ENCODE results near the gene CFAP99.
A peak's percentile ranks its signal among the peaks of the same experiment; 100 is the strongest.

CFAP99 gene

DNA sequence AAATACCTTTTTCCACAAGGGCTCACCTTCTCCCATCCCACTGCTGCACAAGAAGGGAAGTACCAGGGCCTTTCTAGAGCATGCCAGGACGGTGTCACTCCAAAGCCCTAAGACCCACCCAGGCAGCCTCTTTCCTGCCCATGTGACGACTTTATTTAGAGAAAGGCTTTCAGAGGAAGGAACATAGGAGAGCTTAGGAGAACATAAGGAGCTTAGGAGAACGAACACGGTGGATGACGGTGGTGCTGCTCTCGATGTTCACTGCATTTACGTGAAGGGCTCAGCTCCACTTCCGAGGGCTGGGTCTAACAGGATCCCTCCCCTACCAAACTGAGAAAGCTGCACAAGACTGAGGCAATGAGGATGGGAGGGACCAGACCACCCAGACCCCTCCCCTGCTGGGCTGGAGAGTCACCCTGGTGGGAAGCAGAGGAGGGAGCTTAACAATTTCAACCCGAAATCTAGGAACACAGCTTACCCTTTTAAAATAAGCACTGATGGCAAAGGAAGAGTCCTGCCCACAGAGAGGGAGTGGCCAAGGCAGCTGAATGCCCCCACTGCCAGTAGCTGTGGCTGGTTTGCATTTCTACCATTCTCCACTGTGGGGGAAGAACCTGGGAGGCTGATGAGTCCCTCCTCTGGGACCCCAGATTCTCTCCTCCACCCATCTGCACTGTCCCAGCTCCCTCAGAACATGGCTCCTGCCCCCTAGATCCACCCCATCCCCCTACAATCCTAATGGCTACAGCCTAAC, 30.1 kb upstream of the CFAP99 start:
- Histone ChIP-seq H3K27me3 (ENCODE audit: insufficient read depth, low read length, poor library complexity, severe bottlenecking) (no peaks in the 10 kb centered on the region), H3K4me3 (ENCODE audit: low read length, poor library complexity, severe bottlenecking) (no peak overlapping the region), H3K79me2 (ENCODE audit: insufficient read depth, low read length) (no peaks in the 10 kb centered on the region), H3K9me2 (replicated peaks; ENCODE audit: low read depth, low read length) (no peaks in the 10 kb centered on the region), H4K20me1 (ENCODE audit: insufficient read depth, low read length, poor library complexity, severe bottlenecking) (no peaks in the 10 kb centered on the region), H3K9ac (ENCODE audit: low read depth, low read length, poor library complexity, severe bottlenecking) (no peak overlapping the region), H3F3A (ENCODE audit: low read depth) (no peaks in the 10 kb centered on the region), H3K4me2 (ENCODE audit: low read depth, low read length, poor library complexity, severe bottlenecking) (no peak overlapping the region), H3K4me1 (ENCODE audit: insufficient read depth, low read length, poor library complexity, severe bottlenecking) (peaks cover 22% of the 10 kb centered on the region), H3K9me3 (ENCODE audit: insufficient read depth, low read depth, low read length) (no peaks in the 10 kb centered on the region), H3K36me3 (ENCODE audit: insufficient read depth, low read length) (no peaks in the 10 kb centered on the region), H2AFZ (ENCODE audit: low read length) (peak overlapping the region; percentile 49)
- no peak for TF ChIP-seq EZH2phosphoT487 (IDR thresholded peaks at IDR 0.05; ENCODE audit: borderline replicate concordance)
- TF ChIP-seq, protein P1, sequence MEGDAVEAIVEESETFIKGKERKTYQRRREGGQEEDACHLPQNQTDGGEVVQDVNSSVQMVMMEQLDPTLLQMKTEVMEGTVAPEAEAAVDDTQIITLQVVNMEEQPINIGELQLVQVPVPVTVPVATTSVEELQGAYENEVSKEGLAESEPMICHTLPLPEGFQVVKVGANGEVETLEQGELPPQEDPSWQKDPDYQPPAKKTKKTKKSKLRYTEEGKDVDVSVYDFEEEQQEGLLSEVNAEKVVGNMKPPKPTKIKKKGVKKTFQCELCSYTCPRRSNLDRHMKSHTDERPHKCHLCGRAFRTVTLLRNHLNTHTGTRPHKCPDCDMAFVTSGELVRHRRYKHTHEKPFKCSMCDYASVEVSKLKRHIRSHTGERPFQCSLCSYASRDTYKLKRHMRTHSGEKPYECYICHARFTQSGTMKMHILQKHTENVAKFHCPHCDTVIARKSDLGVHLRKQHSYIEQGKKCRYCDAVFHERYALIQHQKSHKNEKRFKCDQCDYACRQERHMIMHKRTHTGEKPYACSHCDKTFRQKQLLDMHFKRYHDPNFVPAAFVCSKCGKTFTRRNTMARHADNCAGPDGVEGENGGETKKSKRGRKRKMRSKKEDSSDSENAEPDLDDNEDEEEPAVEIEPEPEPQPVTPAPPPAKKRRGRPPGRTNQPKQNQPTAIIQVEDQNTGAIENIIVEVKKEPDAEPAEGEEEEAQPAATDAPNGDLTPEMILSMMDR (conservative IDR thresholded peaks at IDR 0.05; ENCODE audit: low read length), result no peak

DNA sequence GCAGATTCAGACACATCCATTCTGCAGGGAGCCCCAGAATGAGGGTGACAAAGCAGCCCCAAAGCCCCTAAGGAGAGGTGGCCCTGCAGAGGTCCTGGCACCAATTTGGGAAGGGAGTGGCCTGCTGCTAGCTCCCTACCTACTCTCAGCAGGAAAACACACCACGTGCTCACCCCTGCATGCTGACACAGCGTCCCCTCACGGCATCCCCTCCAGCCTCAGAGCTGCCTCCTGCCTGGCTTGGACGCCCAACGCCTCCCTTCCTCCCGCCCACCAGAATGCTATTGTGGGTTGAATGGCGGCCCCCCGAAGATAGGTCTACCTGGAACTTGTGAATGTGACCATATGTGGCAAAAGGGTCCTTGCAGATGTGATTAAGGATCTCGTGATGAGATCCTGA, 29.1 kb upstream of the CFAP99 start:
- Histone ChIP-seq H3K4me1 (ENCODE audit: insufficient read depth, low read length, poor library complexity, severe bottlenecking) (peaks cover 22% of the 10 kb centered on the region), H3K4me2 (ENCODE audit: low read depth, low read length, poor library complexity, severe bottlenecking) (no peak overlapping the region), H3K79me2 (ENCODE audit: insufficient read depth, low read length) (no peaks in the 10 kb centered on the region), H3K9me3 (ENCODE audit: insufficient read depth, low read depth, low read length) (no peaks in the 10 kb centered on the region), H2AFZ (ENCODE audit: low read length) (no peak overlapping the region), H3F3A (ENCODE audit: low read depth) (no peaks in the 10 kb centered on the region), H3K9me2 (replicated peaks; ENCODE audit: low read depth, low read length) (no peaks in the 10 kb centered on the region), H3K36me3 (ENCODE audit: insufficient read depth, low read length) (no peaks in the 10 kb centered on the region), H4K20me1 (ENCODE audit: insufficient read depth, low read length, poor library complexity, severe bottlenecking) (no peaks in the 10 kb centered on the region), H3K27me3 (ENCODE audit: insufficient read depth, low read length, poor library complexity, severe bottlenecking) (no peaks in the 10 kb centered on the region), H3K4me3 (ENCODE audit: low read length, poor library complexity, severe bottlenecking) (no peak overlapping the region), H3K9ac (ENCODE audit: low read depth, low read length, poor library complexity, severe bottlenecking) (no peak overlapping the region)
- TF ChIP-seq EZH2phosphoT487 (IDR thresholded peaks at IDR 0.05; ENCODE audit: borderline replicate concordance), result no peak
- TF ChIP-seq, protein P1 (conservative IDR thresholded peaks at IDR 0.05; ENCODE audit: low read length), result no peak

DNA sequence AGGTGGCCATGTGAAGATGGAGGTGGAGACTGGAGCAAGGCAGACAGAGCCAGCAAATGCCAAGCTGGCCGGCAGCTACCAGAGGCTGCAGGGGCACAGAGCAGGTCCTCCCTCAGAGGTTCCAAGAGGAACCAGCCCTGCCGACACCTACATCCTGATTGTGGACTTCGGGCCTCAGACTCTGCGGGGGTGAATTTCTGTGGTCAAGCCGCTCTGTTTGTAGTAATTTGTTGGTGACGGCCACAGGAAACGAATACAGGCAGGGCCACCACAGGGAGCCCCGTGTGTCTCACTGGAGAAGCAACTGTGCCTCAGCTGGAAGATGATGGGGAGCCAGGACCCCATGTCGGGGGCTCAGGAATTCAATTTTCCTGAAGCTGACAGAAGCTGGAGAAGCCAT, 28.6 kb upstream of the CFAP99 start:
- Histone ChIP-seq H3K36me3 (ENCODE audit: insufficient read depth, low read length) (no peaks in the 10 kb centered on the region), H3K79me2 (ENCODE audit: insufficient read depth, low read length) (no peaks in the 10 kb centered on the region), H3K4me1 (ENCODE audit: insufficient read depth, low read length, poor library complexity, severe bottlenecking) (peaks cover 22% of the 10 kb centered on the region), H4K20me1 (ENCODE audit: insufficient read depth, low read length, poor library complexity, severe bottlenecking) (no peaks in the 10 kb centered on the region), H3K9me2 (replicated peaks; ENCODE audit: low read depth, low read length) (no peaks in the 10 kb centered on the region), H3K9me3 (ENCODE audit: insufficient read depth, low read depth, low read length) (no peaks in the 10 kb centered on the region), H3K4me3 (ENCODE audit: low read length, poor library complexity, severe bottlenecking) (no peak overlapping the region), H3F3A (ENCODE audit: low read depth) (no peaks in the 10 kb centered on the region), H3K9ac (ENCODE audit: low read depth, low read length, poor library complexity, severe bottlenecking) (no peak overlapping the region), H2AFZ (ENCODE audit: low read length) (no peak overlapping the region), H3K4me2 (ENCODE audit: low read depth, low read length, poor library complexity, severe bottlenecking) (no peak overlapping the region), H3K27me3 (ENCODE audit: insufficient read depth, low read length, poor library complexity, severe bottlenecking) (no peaks in the 10 kb centered on the region)
- TF ChIP-seq, protein P1 (conservative IDR thresholded peaks at IDR 0.05; ENCODE audit: low read length), result no peak
- no peak for TF ChIP-seq EZH2phosphoT487 (IDR thresholded peaks at IDR 0.05; ENCODE audit: borderline replicate concordance)
